ENCODE results near the gene ITPR2. TPM values are rescaled to one million over a fixed set of nuclear protein-coding genes. Genes with fewer than 3 reads are reported as not detected.
A peak's percentile ranks its signal among the peaks of the same experiment; 100 is the strongest.

Gene ITPR2
- total RNA-seq, 1 donor from 2014 or later, result 77.9 TPM

- Mint-ChIP-seq H3K27ac (ENCODE audit: unreplicated experiment) (no peak overlapping the region), H3K9me3 (ENCODE audit: unreplicated experiment) (no peaks in the 10 kb centered on the region), H3K27me3 (ENCODE audit: unreplicated experiment) (no peaks in the 10 kb centered on the region), H3K36me3 (ENCODE audit: unreplicated experiment) (peaks cover 5% of the 10 kb centered on the region), H3K4me1 (ENCODE audit: low read depth, unreplicated experiment) (peaks cover 2% of the 10 kb centered on the region), H3K4me3 (ENCODE audit: unreplicated experiment) (no peak overlapping the region)
- no peak for TF ChIP-seq CTCF (IDR thresholded peaks at IDR 0.05; ENCODE audit: partially characterized antibody, unreplicated experiment)
- DNase-seq, result peak; percentile 17
These were observed 380.5 kb downstream of the ITPR2 start for GRCh38 chr12:26452511-26452910.

GRCh38 chr12:26451763-26452162 lies 381.2 kb downstream of the ITPR2 start:
- DNase-seq, result no peak
- no peak overlapping the region for H3K4me3 Mint-ChIP-seq (ENCODE audit: unreplicated experiment)
- no peaks in the 10 kb centered on the region for H3K36me3 Mint-ChIP-seq (ENCODE audit: unreplicated experiment)
- H3K9me3 Mint-ChIP-seq (ENCODE audit: unreplicated experiment), result no peaks in the 10 kb centered on the region
- H3K27ac Mint-ChIP-seq (ENCODE audit: unreplicated experiment), result no peak overlapping the region
- no peak for TF ChIP-seq CTCF (IDR thresholded peaks at IDR 0.05; ENCODE audit: partially characterized antibody, unreplicated experiment)
- H3K27me3 Mint-ChIP-seq (ENCODE audit: unreplicated experiment), result no peaks in the 10 kb centered on the region
- H3K4me1 Mint-ChIP-seq (ENCODE audit: low read depth, unreplicated experiment), result peaks cover 2% of the 10 kb centered on the region

GRCh38 chr12:26445909-26446308 lies 387.1 kb downstream of the ITPR2 start:
- no peak overlapping the region for H3K27ac Mint-ChIP-seq (ENCODE audit: unreplicated experiment)
- no peak for DNase-seq
- H3K4me1 Mint-ChIP-seq (ENCODE audit: low read depth, unreplicated experiment), result no peaks in the 10 kb centered on the region
- no peaks in the 10 kb centered on the region for H3K9me3 Mint-ChIP-seq (ENCODE audit: unreplicated experiment)
- no peak for TF ChIP-seq CTCF (IDR thresholded peaks at IDR 0.05; ENCODE audit: partially characterized antibody, unreplicated experiment)
- H3K27me3 Mint-ChIP-seq (ENCODE audit: unreplicated experiment), result no peaks in the 10 kb centered on the region
- H3K36me3 Mint-ChIP-seq (ENCODE audit: unreplicated experiment), result no peaks in the 10 kb centered on the region
- H3K4me3 Mint-ChIP-seq (ENCODE audit: unreplicated experiment), result no peak overlapping the region

GRCh38 chr12:26443309-26443708 lies 389.7 kb downstream of the ITPR2 start:
- Mint-ChIP-seq H3K9me3 (ENCODE audit: unreplicated experiment) (no peaks in the 10 kb centered on the region), H3K27me3 (ENCODE audit: unreplicated experiment) (no peaks in the 10 kb centered on the region), H3K27ac (ENCODE audit: unreplicated experiment) (no peak overlapping the region), H3K4me3 (ENCODE audit: unreplicated experiment) (no peak overlapping the region), H3K4me1 (ENCODE audit: low read depth, unreplicated experiment) (no peaks in the 10 kb centered on the region), H3K36me3 (ENCODE audit: unreplicated experiment) (peaks cover 3% of the 10 kb centered on the region)
- no peak for TF ChIP-seq CTCF (IDR thresholded peaks at IDR 0.05; ENCODE audit: partially characterized antibody, unreplicated experiment)
- no peak for DNase-seq

- Mint-ChIP-seq H3K36me3 (ENCODE audit: unreplicated experiment) (peaks cover 3% of the 10 kb centered on the region), H3K9me3 (ENCODE audit: unreplicated experiment) (no peaks in the 10 kb centered on the region), H3K27ac (ENCODE audit: unreplicated experiment) (no peak overlapping the region), H3K27me3 (ENCODE audit: unreplicated experiment) (no peaks in the 10 kb centered on the region), H3K4me1 (ENCODE audit: low read depth, unreplicated experiment) (no peaks in the 10 kb centered on the region), H3K4me3 (ENCODE audit: unreplicated experiment) (no peak overlapping the region)
- no peak for TF ChIP-seq CTCF (IDR thresholded peaks at IDR 0.05; ENCODE audit: partially characterized antibody, unreplicated experiment)
- no peak for DNase-seq
These were observed 391.6 kb downstream of the ITPR2 start for GRCh38 chr12:26441434-26441833.

All from glutamatergic neuron (in vitro differentiated cells).